K562 treated with DMSO at 1 percent for 4 hours (cell line): ENCODE results near the gene CHSY3. TPM values are rescaled to one million over a fixed set of nuclear protein-coding genes. Genes with fewer than 3 reads are reported as not detected.

Experiments used
- total RNA-seq: library from RNA; unstranded; fragments of 300-600 nt; gene quantifications from 2 replicates; pipeline ENCODE4 v1.2.3, GENCODE V29; 2022; ENCODE audit not compliant: insufficient read depth

The CHSY3 gene
- not detected in 2 replicates for total RNA-seq

GRCh38 chr5:129904102-129904666 is at the start of gene CHSY3:
Gene CHSY3, plus strand, starts transcription at chr5:129904465.

Other genes starting within 250 kb of the CHSY3 start
- not detected in 2 replicates for gene MINAR2, start 156.4 kb upstream of the CHSY3 start, total RNA-seq